Kidney (tissue), 14 donors: ENCODE measurements around the gene POU2F1. TPM values are rescaled to one million over a fixed set of nuclear protein-coding genes. Genes with fewer than 3 reads are reported as not detected.
"Not testable (repeated sequence)": the region's sequence is repeated elsewhere in the genome, so short reads cannot be mapped to it uniquely, and the experiment has no call there.

ENCODE experiments used
- DNase-seq, 5 donors: peaks; one replicate each; pipeline ENCODE4 v3.0.0-alpha.2; 2013 to 2020
- FAIRE-seq: peaks from 2 replicates; lab custom pipeline; 2012; peaks lifted over from hg19 to GRCh38; lab: Jason Lieb, UNC
- H3K27ac ChIP-seq, 2 donors: one replicate each; pipeline ENCODE4 v1.7.0; 2013; ENCODE audit warnings: low read depth in 2 of 2, low read length in 2 of 2, inconsistent platforms in 1 of 2
- H3K27me3 ChIP-seq: one replicate; pipeline ENCODE4 v1.7.1; 2013; ENCODE audit warnings: low read length, inconsistent platforms; ENCODE audit not compliant: control insufficient read depth, insufficient read depth
- H3K36me3 ChIP-seq, 3 donors: one replicate each; pipeline versions ENCODE4 v1.7.0 to v1.7.1; 2013; ENCODE audit warnings: low read length in 3 of 3, control low read depth in 1 of 3, inconsistent platforms in 1 of 3; ENCODE audit not compliant: insufficient read depth in 3 of 3, control insufficient read depth in 2 of 3
- H3K4me1 ChIP-seq, 3 donors: one replicate each; pipeline versions ENCODE4 v1.7.0 to v1.7.1; 2013; ENCODE audit warnings: low read length in 3 of 3, inconsistent platforms in 1 of 3, low read depth in 1 of 3; ENCODE audit not compliant: control insufficient read depth in 2 of 3, insufficient read depth in 2 of 3
- H3K4me3 ChIP-seq, 3 donors: one replicate each; pipeline versions ENCODE4 v1.7.0 to v1.8.1; 2013; ENCODE audit warnings: low read length in 3 of 3, control low read depth in 1 of 3, inconsistent platforms in 1 of 3
- H3K9ac ChIP-seq, 3 donors: one replicate each; pipeline versions ENCODE4 v1.7.0 to v1.7.1; 2013; ENCODE audit warnings: low read length in 3 of 3, control low read depth in 1 of 3, inconsistent platforms in 1 of 3
- H3K9me3 ChIP-seq, 3 donors: one replicate each; pipeline versions ENCODE4 v1.7.0 to v1.7.1; 2013; ENCODE audit warnings: low read length in 3 of 3, control low read depth in 1 of 3, inconsistent platforms in 1 of 3; ENCODE audit not compliant: control insufficient read depth in 2 of 3, insufficient read depth in 1 of 3
- intact Hi-C: fragments of 100-400 bp; cut with DNase I; formaldehyde crosslinking; loops from one replicate; pipeline ENCODE4 v1.11.1; 2022
- polyA plus RNA-seq: library from polyadenylated mRNA; stranded (reverse); fragments of 350-450 nt; fragmentation: Illumina TruSeq; extraction: RNeasy Lipid Tissue Mini Kit (QIAGEN cat#74804); gene quantifications from one replicate; pipeline ENCODE4 v1.2.3, GENCODE V29; 2014; ENCODE audit warnings: low read depth, low replicate concordance; ENCODE audit not compliant: insufficient read depth
- total RNA-seq: library from RNA; stranded (reverse); fragmentation: NEBNext Ultra II Directional; extraction: Animal tissue kit (Norgen Biotek cat#: 25700); gene quantifications from one replicate; pipeline ENCODE4 v1.2.1, GENCODE V29; 2021
- TF ChIP-seq, protein P1 (sequence below): IDR thresholded peaks from 3 replicates; pipeline ENCODE4 v1.5.1; 2012; ENCODE audit warnings: mild to moderate bottlenecking, moderate library complexity, borderline replicate concordance; ENCODE audit not compliant: insufficient read depth; ENCODE audit errors: extremely low read depth
- donor health status: control.
- donor health status: control.
- donor health status: control.
- donor health status: control.
- donor health status: control.
- donor health status: DM: yes; HTN: yes; CAD: no.
- donor health status: Normal renal cell carcinoma (clear cell type).

The POU2F1 gene
- total and polyA plus RNA-seq, 2 donors from 2014 or later, result 1.9 to 25.2 TPM

- no peak overlapping the region for H3K9ac ChIP-seq
- no peaks in the 10 kb centered on the region for H3K36me3 ChIP-seq
- no peak overlapping the region for H3K4me3 ChIP-seq
- FAIRE-seq, result no peak
- DNase-seq, result no peak
- no peak overlapping the region for H3K27ac ChIP-seq
- H3K4me1 ChIP-seq, result no peaks in the 10 kb centered on the region
- H3K9me3 ChIP-seq, result no peaks in the 10 kb centered on the region
- TF ChIP-seq, protein P1, sequence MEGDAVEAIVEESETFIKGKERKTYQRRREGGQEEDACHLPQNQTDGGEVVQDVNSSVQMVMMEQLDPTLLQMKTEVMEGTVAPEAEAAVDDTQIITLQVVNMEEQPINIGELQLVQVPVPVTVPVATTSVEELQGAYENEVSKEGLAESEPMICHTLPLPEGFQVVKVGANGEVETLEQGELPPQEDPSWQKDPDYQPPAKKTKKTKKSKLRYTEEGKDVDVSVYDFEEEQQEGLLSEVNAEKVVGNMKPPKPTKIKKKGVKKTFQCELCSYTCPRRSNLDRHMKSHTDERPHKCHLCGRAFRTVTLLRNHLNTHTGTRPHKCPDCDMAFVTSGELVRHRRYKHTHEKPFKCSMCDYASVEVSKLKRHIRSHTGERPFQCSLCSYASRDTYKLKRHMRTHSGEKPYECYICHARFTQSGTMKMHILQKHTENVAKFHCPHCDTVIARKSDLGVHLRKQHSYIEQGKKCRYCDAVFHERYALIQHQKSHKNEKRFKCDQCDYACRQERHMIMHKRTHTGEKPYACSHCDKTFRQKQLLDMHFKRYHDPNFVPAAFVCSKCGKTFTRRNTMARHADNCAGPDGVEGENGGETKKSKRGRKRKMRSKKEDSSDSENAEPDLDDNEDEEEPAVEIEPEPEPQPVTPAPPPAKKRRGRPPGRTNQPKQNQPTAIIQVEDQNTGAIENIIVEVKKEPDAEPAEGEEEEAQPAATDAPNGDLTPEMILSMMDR, result no peak
- no peaks in the 10 kb centered on the region for H3K27me3 ChIP-seq
- intact Hi-C loops, result no loop called here
Measured at GRCh38 chr1:167199656-167200055, 21.0 kb upstream of the POU2F1 start.

- Histone ChIP-seq H3K9me3 (no peaks in the 10 kb centered on the region), H3K4me1 (no peaks in the 10 kb centered on the region), H3K27me3 (no peaks in the 10 kb centered on the region), H3K4me3 (no peak overlapping the region), H3K9ac (no peak overlapping the region), H3K36me3 (no peaks in the 10 kb centered on the region), H3K27ac (no peak overlapping the region)
- FAIRE-seq (no peak), DNase-seq (no peak)
- TF ChIP-seq, protein P1, result no peak
- intact Hi-C loops, result no loop called here
Measured at GRCh38 chr1:167200272-167200671, 20.4 kb upstream of the POU2F1 start.

- H3K27ac ChIP-seq, result no peak overlapping the region
- intact Hi-C loops, result no loop called here
- no peaks in the 10 kb centered on the region for H3K27me3 ChIP-seq
- H3K9me3 ChIP-seq, result no peaks in the 10 kb centered on the region
- no peak overlapping the region for H3K4me3 ChIP-seq
- H3K9ac ChIP-seq, result no peak overlapping the region
- H3K4me1 ChIP-seq, result no peaks in the 10 kb centered on the region
- TF ChIP-seq, protein P1, result no peak
- no peak for DNase-seq
- no peak for FAIRE-seq
- H3K36me3 ChIP-seq, result no peaks in the 10 kb centered on the region
Measured at GRCh38 chr1:167200749-167201148, 19.9 kb upstream of the POU2F1 start.

- no peak for FAIRE-seq
- Histone ChIP-seq H3K36me3 (no peaks in the 10 kb centered on the region), H3K9me3 (no peaks in the 10 kb centered on the region), H3K4me3 (no peak overlapping the region), H3K27ac (no peak overlapping the region), H3K4me1 (no peaks in the 10 kb centered on the region), H3K9ac (no peak overlapping the region), H3K27me3 (no peaks in the 10 kb centered on the region)
- no peak for DNase-seq
- intact Hi-C loops, result no loop called here
- TF ChIP-seq, protein P1, result no peak
Measured at GRCh38 chr1:167202049-167202448, 18.6 kb upstream of the POU2F1 start.

DNA sequence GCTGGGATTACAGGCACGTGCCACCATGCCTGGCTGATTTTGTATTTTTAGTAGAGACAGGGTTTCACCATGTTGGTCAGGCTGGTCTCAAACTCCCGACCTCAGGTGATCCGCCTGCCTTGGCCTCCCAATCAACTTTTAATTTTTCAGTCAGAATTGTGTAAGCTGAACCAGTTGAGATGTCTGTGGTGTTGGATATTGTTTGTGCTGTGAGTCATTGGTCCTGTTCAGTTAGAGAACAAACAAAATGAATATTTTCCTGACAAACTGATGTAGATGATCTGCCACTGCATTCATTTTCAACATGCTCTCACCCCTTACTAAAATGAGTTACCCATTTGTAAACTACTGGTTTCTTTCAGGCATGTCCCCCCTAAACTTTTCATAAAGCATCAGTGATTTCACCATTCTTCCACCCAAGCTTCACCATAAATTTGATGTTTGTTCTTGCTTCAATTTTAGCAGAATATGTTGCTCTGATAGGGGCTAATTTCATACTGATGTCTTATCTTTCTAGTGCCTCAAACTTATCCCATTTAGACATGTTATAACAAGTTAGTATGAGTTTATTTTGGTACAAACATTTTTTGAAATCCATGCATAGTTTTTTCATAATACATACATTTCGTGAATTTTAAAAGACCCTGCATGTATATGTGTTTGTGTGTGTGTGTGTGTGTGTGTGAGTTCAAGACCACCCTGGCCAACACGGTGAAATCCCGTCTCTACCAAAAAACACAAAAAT, 15.2 kb upstream of the POU2F1 start:
- FAIRE-seq, H3K27ac ChIP-seq, H3K4me3 ChIP-seq, H3K4me1 ChIP-seq, H3K36me3 ChIP-seq, intact Hi-C loops, DNase-seq, H3K27me3 ChIP-seq, H3K9ac ChIP-seq: not testable (repeated sequence)
- H3K9me3 ChIP-seq, result peaks cover 0 to 13% (median 2%) of the 10 kb centered on the region in 3 donors
